ENCODE measurements around the gene PTMS. TPM values are rescaled to one million over a fixed set of nuclear protein-coding genes. Genes with fewer than 3 reads are reported as not detected.
A peak's percentile ranks its signal among the peaks of the same experiment; 100 is the strongest.

The PTMS gene
- total and polyA plus RNA-seq, 12 donors: 27.0 to 1,405 (median 150) TPM

GRCh38 chr12:6791931-6792520 is 25.9 kb downstream of the PTMS start:
- intact Hi-C loops (cut with DNase I): no loop called here
- H3K4me3 ChIP-seq: peak overlapping the region in 1 of 4 donors; percentile 29
- H3K9me3 ChIP-seq (replicated peaks in 1 of 3): no peaks in the 10 kb centered on the region
- 69 to 89% (median 79%) methylated on average over 12 to 13 of the region's 13 CpGs for WGBS, 4 donors
- peak overlapping the region in 1 of 5 donors; percentile 65 for H3K27ac ChIP-seq
- no peak for TF ChIP-seq POLR2A (IDR thresholded peaks at IDR 0.05)
- no peak for TF ChIP-seq CTCF (IDR thresholded peaks at IDR 0.05)
- H3K36me3 ChIP-seq (replicated peaks in 1 of 2): no peaks in the 10 kb centered on the region
- H3K4me1 ChIP-seq (replicated peaks in 1 of 2): no peaks in the 10 kb centered on the region
- peaks cover 13% of the 10 kb centered on the region for H3K27me3 ChIP-seq
- DNase-seq: no peak

- Histone ChIP-seq H3K4me1 (replicated peaks in 1 of 2) (no peaks in the 10 kb centered on the region), H3K9me3 (replicated peaks in 1 of 3) (no peaks in the 10 kb centered on the region), H3K27me3 (peaks cover 13% of the 10 kb centered on the region), H3K4me3 (peak overlapping the region in 1 of 4 donors; percentile 29), H3K27ac (peak overlapping the region in 1 of 5 donors; percentile 65), H3K36me3 (replicated peaks in 1 of 2) (no peaks in the 10 kb centered on the region)
- peak in 6 of 7 donors; percentile 23 to 67 (median 44) for DNase-seq
- intact Hi-C loops (cut with DNase I): no loop called here
- TF ChIP-seq CTCF (IDR thresholded peaks at IDR 0.05) (no peak), POLR2A (IDR thresholded peaks at IDR 0.05) (peak in 1 of 2 donors; percentile 13)
- 24 to 34% (median 27%) methylated on average over 12 of the region's 12 CpGs for WGBS, 4 donors
Observed at GRCh38 chr12:6792522-6793201, 26.5 kb downstream of the PTMS start.

- no peak for TF ChIP-seq POLR2A (IDR thresholded peaks at IDR 0.05)
- TF ChIP-seq CTCF (IDR thresholded peaks at IDR 0.05): no peak
- Histone ChIP-seq H3K9me3 (replicated peaks in 1 of 3) (no peaks in the 10 kb centered on the region), H3K4me1 (replicated peaks in 1 of 2) (no peaks in the 10 kb centered on the region), H3K4me3 (no peak overlapping the region), H3K27me3 (peaks cover 13% of the 10 kb centered on the region), H3K27ac (no peak overlapping the region), H3K36me3 (replicated peaks in 1 of 2) (no peaks in the 10 kb centered on the region)
- intact Hi-C loops (cut with DNase I): no loop called here
- no peak for DNase-seq
- WGBS, 4 donors: 34 to 63% (median 52%) methylated on average over 2 of the region's 2 CpGs
Observed at GRCh38 chr12:6795088-6795487, 28.9 kb downstream of the PTMS start.

- no peaks in the 10 kb centered on the region for H3K36me3 ChIP-seq (replicated peaks in 1 of 2)
- H3K4me3 ChIP-seq: no peak overlapping the region
- H3K27me3 ChIP-seq: peaks cover 13% of the 10 kb centered on the region
- H3K27ac ChIP-seq: no peak overlapping the region
- TF ChIP-seq POLR2A (IDR thresholded peaks at IDR 0.05) (no peak), CTCF (IDR thresholded peaks at IDR 0.05) (no peak)
- no peaks in the 10 kb centered on the region for H3K9me3 ChIP-seq (replicated peaks in 1 of 3)
- intact Hi-C loops (cut with DNase I): no loop called here
- WGBS, 4 donors: 87 to 91% (median 89%) methylated on average over 4 of the region's 4 CpGs
- H3K4me1 ChIP-seq (replicated peaks in 1 of 2): no peaks in the 10 kb centered on the region
- no peak for DNase-seq
Observed at GRCh38 chr12:6796576-6796975, 30.4 kb downstream of the PTMS start.

Data from adrenal gland (tissue), 12 donors.